Measurements from ENCODE around the gene FJX1.

GRCh38 chr11:35619855-35620640 is 1.8 kb downstream of the FJX1 start:
- TF ChIP-seq CTCF (tag by site-specific recombination; IDR thresholded peaks at IDR 0.05), result peak; percentile 7; the same call in 1 of the 2 replicates
- no peak for TF ChIP-seq YY1 (tag by site-specific recombination; IDR thresholded peaks at IDR 0.05)
- no peak for TF ChIP-seq ZSCAN23 (tag by site-specific recombination; IDR thresholded peaks at IDR 0.05)
- no peak for TF ChIP-seq ATF2 (tag by site-specific recombination; IDR thresholded peaks at IDR 0.05; ENCODE audit: low read depth)
- TF ChIP-seq ZNF426 (tag by site-specific recombination; IDR thresholded peaks at IDR 0.05), result no peak
- no peak for TF ChIP-seq ZBTB26 (tag by site-specific recombination; optimal IDR thresholded peaks at IDR 0.05)

Data from HEK293 (cell line).